GM18498 (cell line): ENCODE results near the gene ADGRL3.
"Not testable (repeated sequence)": the region's sequence is repeated elsewhere in the genome, so short reads cannot be mapped to it uniquely, and the experiment has no call there.

ENCODE experiments used
- ATAC-seq: cut with Tn5 transposase; IDR thresholded peaks from one replicate; pipeline ENCODE4 v1.9.1; 2021; ENCODE audit warnings: mild to moderate bottlenecking, moderate library complexity; ENCODE audit not compliant: unreplicated experiment

The ADGRL3 gene

DNA sequence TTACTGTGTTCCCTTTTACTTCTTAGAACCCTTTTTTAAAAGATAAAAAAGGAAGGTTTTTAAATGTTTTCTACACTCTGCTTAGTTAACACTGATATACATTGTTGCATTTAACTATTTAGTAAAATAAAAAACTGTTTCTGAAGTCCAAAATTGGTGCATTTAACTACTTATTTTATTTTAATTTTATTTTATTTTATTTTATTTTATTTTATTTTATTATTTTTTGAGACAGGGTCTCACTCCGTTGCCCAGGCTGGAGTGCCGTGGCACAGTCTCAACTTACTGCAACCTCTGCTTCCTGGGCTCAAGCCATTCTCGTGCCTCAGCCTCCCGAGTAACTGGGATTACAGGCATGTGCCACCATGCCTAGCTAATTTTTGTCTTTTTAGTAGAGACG, 652.0 kb downstream of the ADGRL3 start:
- ATAC-seq, result not testable (repeated sequence)

- no peak for ATAC-seq
Measured at GRCh38 chr4:61853041-61853440, 652.9 kb downstream of the ADGRL3 start.

DNA sequence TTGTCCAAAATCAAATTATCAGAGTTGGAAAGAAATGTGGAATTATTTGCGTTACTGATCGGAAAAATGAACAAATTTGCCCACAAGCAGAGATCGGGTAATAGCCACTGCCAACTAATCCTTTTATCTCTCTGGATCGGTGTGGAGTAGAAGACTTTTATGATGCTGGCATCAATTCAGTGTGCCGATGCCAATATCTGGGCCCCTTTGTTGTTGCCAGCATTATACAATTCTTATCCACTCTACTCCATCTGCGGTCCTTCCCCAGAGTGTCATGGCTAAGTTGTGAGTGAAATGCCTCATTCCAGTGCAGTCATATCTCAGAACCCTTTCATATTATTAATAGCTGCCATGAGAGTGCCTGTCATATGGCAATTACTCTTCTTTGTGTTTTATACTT, 660.2 kb downstream of the ADGRL3 start:
- no peak for ATAC-seq

DNA sequence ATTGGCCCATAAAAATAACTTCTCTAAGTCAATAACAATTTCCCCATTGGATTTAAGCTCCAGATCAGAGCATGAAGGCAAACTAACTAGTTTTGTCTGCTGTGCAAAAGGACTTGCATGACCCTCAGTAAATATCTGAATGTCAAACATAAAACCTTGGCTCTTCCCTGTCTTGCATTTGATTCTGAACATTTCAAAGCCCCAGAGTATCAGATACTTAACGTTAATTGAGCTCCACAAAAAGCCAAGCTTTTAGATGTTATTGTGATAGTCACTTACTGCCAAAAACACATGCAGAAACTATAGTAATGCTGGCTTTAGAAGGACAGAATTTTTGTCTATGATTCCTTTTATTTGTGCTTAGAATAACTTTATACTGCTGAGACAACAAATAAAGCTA, 664.2 kb downstream of the ADGRL3 start:
- no peak for ATAC-seq

DNA sequence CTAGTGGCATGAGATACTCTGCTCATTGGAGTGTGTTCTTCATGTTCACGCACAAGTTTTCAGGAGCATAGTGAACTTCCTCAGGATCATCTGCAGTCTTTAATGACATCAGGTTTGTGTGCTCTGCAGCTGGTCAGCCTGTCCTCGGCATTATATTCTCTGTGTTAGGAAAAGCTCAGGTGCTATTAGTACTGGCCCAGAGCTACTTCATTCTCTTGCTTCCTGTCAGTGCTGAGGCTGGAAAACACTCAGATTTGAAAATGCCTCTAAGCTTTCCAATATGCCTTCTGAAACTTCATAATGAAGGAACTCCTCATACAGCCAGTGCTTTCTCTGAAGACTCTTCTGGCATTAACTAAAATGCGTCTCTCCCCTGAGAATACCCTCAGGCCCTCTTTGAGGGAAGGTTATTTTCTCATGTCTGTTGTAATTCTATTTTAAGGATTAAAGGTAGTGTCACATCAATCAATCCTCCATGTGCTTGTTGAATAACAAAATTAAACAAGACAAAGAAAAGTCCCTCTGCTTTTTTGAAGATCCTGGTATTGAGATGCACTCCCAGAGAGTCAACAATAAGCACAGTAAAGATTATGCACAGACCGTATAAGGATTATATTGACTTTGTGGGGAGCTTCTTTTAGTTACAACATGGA, 666.4 kb downstream of the ADGRL3 start:
- no peak for ATAC-seq

- no peak for ATAC-seq
Measured at GRCh38 chr4:61872983-61873382, 672.9 kb downstream of the ADGRL3 start.

- ATAC-seq, result no peak
Measured at GRCh38 chr4:61877266-61877665, 677.1 kb downstream of the ADGRL3 start.

DNA sequence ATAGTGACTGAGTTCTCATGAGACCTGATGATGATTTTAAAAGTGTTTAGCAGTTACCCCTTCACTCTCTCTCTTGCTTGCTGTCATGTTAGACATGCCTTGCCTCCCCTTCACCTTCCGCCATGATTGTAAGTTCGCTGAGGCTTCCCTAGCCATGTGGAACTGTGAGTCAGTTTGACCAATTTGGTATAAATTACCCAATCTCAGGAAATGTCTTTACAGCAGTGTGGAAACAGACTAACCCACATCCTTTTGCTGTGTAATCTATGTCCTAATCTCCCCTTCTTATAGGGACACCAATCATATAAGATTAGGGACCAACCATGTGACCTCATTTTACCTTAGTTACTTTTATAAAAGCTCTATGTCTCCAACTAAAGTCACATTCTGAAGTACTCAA, 677.8 kb downstream of the ADGRL3 start:
- ATAC-seq, result no peak

DNA sequence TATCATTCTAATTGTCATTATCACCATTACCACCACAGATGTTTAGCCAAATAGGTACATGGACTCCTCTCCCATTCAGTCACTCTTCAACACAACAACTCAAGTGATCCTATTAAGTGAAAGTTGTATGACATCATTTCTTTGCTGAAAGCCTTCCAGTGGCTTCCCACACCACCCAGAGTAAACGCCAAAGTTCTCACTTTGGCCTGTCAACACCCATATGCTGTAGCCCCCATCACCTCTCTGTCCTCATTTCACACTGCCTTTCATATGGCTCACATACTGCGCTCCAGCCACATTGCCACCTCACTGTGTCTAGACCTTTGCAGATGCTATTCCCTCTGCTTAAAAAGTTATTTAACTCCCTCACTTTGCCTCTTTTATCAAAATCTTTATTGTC, 682.3 kb downstream of the ADGRL3 start:
- ATAC-seq, result no peak

DNA sequence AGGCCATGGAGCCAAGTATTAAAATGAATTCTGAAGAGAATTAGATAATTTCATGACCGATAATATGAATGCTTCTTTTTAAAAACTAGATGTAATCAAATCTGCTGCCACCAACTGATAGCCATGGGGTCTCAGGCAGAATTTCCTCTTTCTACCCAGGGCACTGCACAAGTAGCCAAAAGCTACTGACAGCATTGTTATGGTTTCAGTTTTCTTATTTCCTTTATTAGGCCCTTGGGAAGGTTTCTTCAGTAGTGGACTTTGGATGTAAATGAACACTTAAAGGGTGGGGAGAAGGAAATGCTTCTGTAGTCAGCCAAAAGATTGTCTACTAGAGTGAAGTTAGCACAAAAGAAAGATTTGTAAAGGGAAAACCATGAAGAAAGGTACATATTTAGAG, 686.0 kb downstream of the ADGRL3 start:
- ATAC-seq, result no peak

- no peak for ATAC-seq
Measured at GRCh38 chr4:61889117-61889516, 689.0 kb downstream of the ADGRL3 start.

DNA sequence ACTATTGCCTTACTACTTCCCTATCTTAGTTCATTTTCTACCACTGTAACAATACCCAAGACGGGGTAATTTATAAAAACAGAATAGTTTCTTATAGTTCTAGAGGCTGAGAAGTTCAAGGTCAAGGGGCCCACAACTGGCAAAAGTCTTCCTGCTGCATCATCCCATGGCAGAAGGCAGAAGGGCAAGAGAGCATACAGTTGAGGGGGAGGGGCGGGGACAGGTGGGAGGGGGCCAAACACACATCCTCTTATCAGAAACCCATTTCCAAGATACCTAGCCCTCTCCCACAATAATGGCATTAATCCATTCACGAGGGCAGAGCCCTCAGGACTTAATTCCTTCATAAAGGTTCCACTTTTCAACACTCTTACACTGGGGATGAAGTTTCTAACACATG, 690.2 kb downstream of the ADGRL3 start:
- no peak for ATAC-seq

GRCh38 chr4:61891953-61892352, 691.8 kb downstream of the ADGRL3 start:
- ATAC-seq, result no peak

GRCh38 chr4:61896634-61897033, 696.5 kb downstream of the ADGRL3 start:
- ATAC-seq, result no peak

GRCh38 chr4:61909031-61909430, 708.9 kb downstream of the ADGRL3 start:
- no peak for ATAC-seq

- ATAC-seq, result no peak
Measured at GRCh38 chr4:61911313-61911756, 711.2 kb downstream of the ADGRL3 start.

DNA sequence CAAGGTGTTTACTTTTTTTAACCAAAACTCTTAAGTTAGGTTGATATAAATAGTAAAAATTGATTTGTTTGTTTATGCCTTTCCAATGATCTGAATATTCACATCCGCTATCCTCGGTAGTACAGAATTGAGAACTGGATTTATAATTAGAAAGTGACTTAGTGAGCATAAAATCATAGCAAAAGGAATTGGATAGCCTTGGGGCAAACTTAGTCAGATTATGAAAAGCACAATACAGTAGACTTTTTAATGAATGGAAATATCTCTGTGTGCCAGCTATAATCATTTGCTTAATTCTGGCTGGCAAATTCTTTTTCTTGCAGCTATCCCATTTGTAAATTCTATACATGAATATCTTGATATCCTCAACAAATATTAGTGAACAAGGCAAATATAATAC, 713.5 kb downstream of the ADGRL3 start:
- ATAC-seq, result no peak

- ATAC-seq, result no peak
Measured at GRCh38 chr4:61915501-61915900, 715.4 kb downstream of the ADGRL3 start.

- ATAC-seq, result no peak
Measured at GRCh38 chr4:61918507-61918906, 718.4 kb downstream of the ADGRL3 start.

- no peak for ATAC-seq
Measured at GRCh38 chr4:61918987-61919386, 718.9 kb downstream of the ADGRL3 start.

GRCh38 chr4:61919561-61919960, 719.4 kb downstream of the ADGRL3 start:
- no peak for ATAC-seq

- ATAC-seq, result no peak
Measured at GRCh38 chr4:61921920-61922319, 721.8 kb downstream of the ADGRL3 start.

- ATAC-seq, result no peak
Measured at GRCh38 chr4:61922766-61923165, 722.6 kb downstream of the ADGRL3 start.
